A549 (cell line): Measurements from ENCODE around the gene OSBPL8. TPM values are rescaled to one million over a fixed set of nuclear protein-coding genes. Genes with fewer than 3 reads are reported as not detected.
A peak's percentile ranks its signal among the peaks of the same experiment; 100 is the strongest.

ENCODE experiments used
- ATAC-seq, 2 experiments: fragments of 200-7000 bp in 1 of 2; fragments of >200 bp in 1 of 2; cut with Nextera tagmentation in 1 of 2; cut with Tn5 transposase in 1 of 2; 3 replicates each; pipeline versions ENCODE4 v1.8.0 to v1.9.1; 2018 to 2020; ENCODE audit warnings: mild to moderate bottlenecking in 1 of 2, moderate library complexity in 1 of 2
- CTCF ChIA-PET: fragments of 300-600 bp; sonication (Branson Sonifier 250); formaldehyde crosslinking; extraction: SDS; loops from one replicate; lab custom pipeline; 2021; ENCODE audit warnings: antibody characterized with exemption, inconsistent platforms; lab: Yijun Ruan, JAX
- POLR2A ChIA-PET: fragments of 350-600 bp; formaldehyde crosslinking; extraction: SDS; loops from one replicate; lab custom pipeline; 2021; ENCODE audit warnings: antibody characterized with exemption, inconsistent platforms; lab: Yijun Ruan, JAX
- DNase-seq, 2 experiments: peaks; one replicate each; pipeline versions ENCODE4 v3.0.0 to v3.0.0-alpha.2; 2011 to 2016; ENCODE audit warnings: low read depth in 1 of 2, low spot score in 1 of 2
- FAIRE-seq: peaks from 2 replicates; lab custom pipeline; 2011; peaks lifted over from hg19 to GRCh38; lab: Jason Lieb, UNC
- H3K27ac ChIP-seq, 2 experiments: fragments of >200 bp; sonication (Bioruptor Twin); formaldehyde crosslinking; 3 replicates each; pipeline ENCODE4 v1.5.1; 2016 to 2017
- H3K4me1 ChIP-seq: fragments of >200 bp; sonication (Bioruptor Twin); formaldehyde crosslinking; 3 replicates; pipeline ENCODE4 v1.6.1; 2016
- H3K4me2 ChIP-seq: fragments of >200 bp; sonication (Bioruptor Twin); formaldehyde crosslinking; 3 replicates; pipeline ENCODE4 v1.6.1; 2016
- H3K4me3 ChIP-seq: fragments of >200 bp; sonication (Bioruptor Twin); formaldehyde crosslinking; 3 replicates; pipeline ENCODE4 v1.5.1; 2016
- H3K9me3 ChIP-seq: fragments of >200 bp; sonication (Bioruptor Twin); formaldehyde crosslinking; 3 replicates; pipeline ENCODE4 v1.6.1; 2016
- CBX8 ChIP-seq: fragments of 200-600 bp; sonication (generic); IDR thresholded peaks from 2 replicates; pipeline ENCODE4 v1.6.1; 2016
- CEBPB ChIP-seq, 2 experiments: fragments of >200 bp in 1 of 2; sonication (Bioruptor Twin) in 1 of 2; formaldehyde crosslinking in 1 of 2; IDR thresholded peaks; 2 replicates each; pipeline ENCODE4 v1.6.1; 2012 to 2016
- CHD2 ChIP-seq: fragments of 150-350 bp; IDR thresholded peaks from 2 replicates; pipeline ENCODE4 v1.6.1; 2014; ENCODE audit warnings: low read length; ENCODE audit not compliant: partially characterized antibody
- FOSB ChIP-seq: fragments of 250-450 bp; sonication (Bioruptor Pico); IDR thresholded peaks from 2 replicates; pipeline ENCODE4 v1.5.0; 2020; ENCODE audit warnings: mild to moderate bottlenecking, moderate library complexity
- HOXA7 ChIP-seq: fragments of 250-450 bp; sonication (Bioruptor Pico); IDR thresholded peaks from 2 replicates; pipeline ENCODE4 v1.5.0; 2020; ENCODE audit warnings: mild to moderate bottlenecking, moderate library complexity
- HOXB13 ChIP-seq: fragments of 250-450 bp; sonication (Bioruptor Pico); IDR thresholded peaks from 2 replicates; pipeline ENCODE4 v1.5.0; 2020; ENCODE audit warnings: low read depth, mild to moderate bottlenecking, moderate library complexity
- JUNB ChIP-seq: fragments of >200 bp; sonication (Bioruptor Twin); formaldehyde crosslinking; IDR thresholded peaks from 2 replicates; pipeline ENCODE4 v1.6.1; 2016
- KDM5A ChIP-seq: fragments of 200-600 bp; sonication (generic); IDR thresholded peaks from 2 replicates; pipeline ENCODE4 v1.6.1; 2016; ENCODE audit warnings: antibody characterized with exemption, mild to moderate bottlenecking
- MAZ ChIP-seq: fragments of 150-350 bp; IDR thresholded peaks from 2 replicates; pipeline ENCODE4 v1.6.1; 2014; ENCODE audit warnings: antibody characterized with exemption, low read depth, low read length, borderline replicate concordance
- NR3C1 ChIP-seq: fragments of >200 bp; sonication (Bioruptor Twin); formaldehyde crosslinking; IDR thresholded peaks from 3 replicates; pipeline ENCODE4 v1.6.1; 2017
- PHF8 ChIP-seq: fragments of 200-600 bp; sonication (generic); IDR thresholded peaks from 2 replicates; pipeline ENCODE4 v1.6.1; 2016; ENCODE audit warnings: low read depth, mild to moderate bottlenecking, antibody characterized with exemption, moderate library complexity, borderline replicate concordance
- POLR2A ChIP-seq: IDR thresholded peaks from 2 replicates; pipeline ENCODE4 v1.6.1; 2012; ENCODE audit warnings: mild to moderate bottlenecking, low read length
- POLR2AphosphoS2 ChIP-seq: conservative IDR thresholded peaks from 2 replicates; pipeline ENCODE4 v1.6.1; 2012; ENCODE audit warnings: low read length, improper control_type of control experiment, inconsistent platforms
- RAD21 ChIP-seq, 2 experiments: fragments of >200 bp in 1 of 2; sonication (Bioruptor Twin) in 1 of 2; formaldehyde crosslinking in 1 of 2; IDR thresholded peaks in 1 of 2; conservative IDR thresholded peaks in 1 of 2; 2 replicates in 1 of 2; 3 replicates in 1 of 2; pipeline ENCODE4 v1.6.1; 2012 to 2018; ENCODE audit warnings: inconsistent platforms in 1 of 2
- RARB ChIP-seq: fragments of 250-450 bp; sonication (Bioruptor Pico); IDR thresholded peaks from 2 replicates; pipeline ENCODE4 v1.8.0; 2021; ENCODE audit warnings: mild to moderate bottlenecking, moderate library complexity
- SMC3 ChIP-seq: fragments of >200 bp; sonication (Bioruptor Twin); formaldehyde crosslinking; IDR thresholded peaks from 3 replicates; pipeline ENCODE4 v1.6.1; 2018; ENCODE audit warnings: inconsistent platforms
- SREBF2 ChIP-seq: fragments of 450-650 bp; IDR thresholded peaks from 2 replicates; pipeline ENCODE4 v1.6.1; 2014; ENCODE audit warnings: mild to moderate bottlenecking, moderate library complexity
- TFCP2L1 ChIP-seq: fragments of 250-450 bp; sonication (Bioruptor Pico); IDR thresholded peaks from 2 replicates; pipeline ENCODE4 v1.5.0; 2021; ENCODE audit warnings: mild to moderate bottlenecking
- ZSCAN20 ChIP-seq: fragments of 250-450 bp; sonication (Bioruptor Pico); IDR thresholded peaks from 2 replicates; pipeline ENCODE4 v1.8.0; 2022; ENCODE audit warnings: mild to moderate bottlenecking, moderate library complexity
- WGBS: methylation state at CpG from one replicate; pipeline ENCODE4 v1.1.6; 2017; ENCODE audit errors: missing lambda C conversion rate; 5-methylcytosine and 5-hydroxymethylcytosine counted together
- polyA plus RNA-seq, 4 experiments: library from polyadenylated mRNA; depleted of rRNA in 3 of 4; stranded (reverse); fragments of >200 nt; fragmentation: RNase III in 1 of 4; extraction: RNeasy Plus Mini Kit Qiagen cat#74134 plus additional on column Dnase treatment in 1 of 4; gene quantifications; 2 replicates in 3 of 4; 3 replicates in 1 of 4; pipeline ENCODE4 v1.2.3, GENCODE V29; 2011 to 2017
- TF ChIP-seq, protein P1 (sequence below): fragments of 200-600 bp; sonication (generic); IDR thresholded peaks from 2 replicates; pipeline ENCODE4 v1.6.1; 2016; ENCODE audit warnings: antibody characterized with exemption, mild to moderate bottlenecking, moderate library complexity
- TF ChIP-seq, protein P2 (sequence below): fragments of >200 bp; sonication (Bioruptor Twin); formaldehyde crosslinking; IDR thresholded peaks from 3 replicates; pipeline ENCODE4 v1.6.1; 2016
- TF ChIP-seq, protein P3 (sequence below): fragments of 450-650 bp; IDR thresholded peaks from 2 replicates; pipeline ENCODE4 v1.6.1; 2014; ENCODE audit warnings: antibody characterized with exemption
- TF ChIP-seq, protein P4 (sequence below): fragments of >200 bp; sonication (Bioruptor Twin); formaldehyde crosslinking; IDR thresholded peaks from 3 replicates; pipeline ENCODE4 v1.5.1; 2016
- TF ChIP-seq, protein P5 (sequence below): IDR thresholded peaks from 2 replicates; pipeline ENCODE4 v1.6.1; 2012; ENCODE audit warnings: low read depth, borderline replicate concordance
- TF ChIP-seq, protein P6 (sequence below): fragments of 250-450 bp; sonication (Bioruptor Pico); IDR thresholded peaks from 2 replicates; pipeline ENCODE4 v1.5.0; 2020; ENCODE audit warnings: low read depth, mild to moderate bottlenecking, moderate library complexity

Gene OSBPL8
- polyA plus RNA-seq, 2 of the 4 experiments (the other 2 are of a cell fraction) = 15.4 to 43.2 TPM

DNA sequence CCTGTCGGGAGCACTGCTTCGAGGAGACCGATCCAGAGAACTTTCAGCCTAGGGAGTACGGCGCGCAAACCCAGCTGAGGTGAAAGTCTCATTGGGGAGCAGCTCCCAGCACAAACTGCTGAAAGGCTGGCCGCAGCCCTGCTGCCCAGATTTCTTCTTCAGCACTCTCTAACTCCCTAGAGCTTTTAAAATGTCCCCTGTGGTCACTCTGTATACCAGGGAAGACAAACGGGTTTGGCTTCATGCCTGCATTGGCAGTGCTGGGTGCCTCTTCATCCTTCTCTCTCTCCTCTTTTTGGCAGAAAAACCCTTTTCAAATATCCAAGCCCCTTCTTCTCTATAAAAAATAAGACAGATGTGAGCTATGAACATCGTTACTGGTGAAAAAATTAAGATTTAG, 246.3 kb downstream of the OSBPL8 start:
- TF ChIP-seq CBX8 (no peak), POLR2AphosphoS2 (no peak), NR3C1 (no peak), TFCP2L1 (CRISPR knock-in tag) (no peak), PHF8 (no peak), ZSCAN20 (CRISPR knock-in tag) (no peak), HOXB13 (no peak), KDM5A (no peak), FOSB (CRISPR knock-in tag) (no peak), CHD2 (no peak)
- TF ChIP-seq, protein P1, sequence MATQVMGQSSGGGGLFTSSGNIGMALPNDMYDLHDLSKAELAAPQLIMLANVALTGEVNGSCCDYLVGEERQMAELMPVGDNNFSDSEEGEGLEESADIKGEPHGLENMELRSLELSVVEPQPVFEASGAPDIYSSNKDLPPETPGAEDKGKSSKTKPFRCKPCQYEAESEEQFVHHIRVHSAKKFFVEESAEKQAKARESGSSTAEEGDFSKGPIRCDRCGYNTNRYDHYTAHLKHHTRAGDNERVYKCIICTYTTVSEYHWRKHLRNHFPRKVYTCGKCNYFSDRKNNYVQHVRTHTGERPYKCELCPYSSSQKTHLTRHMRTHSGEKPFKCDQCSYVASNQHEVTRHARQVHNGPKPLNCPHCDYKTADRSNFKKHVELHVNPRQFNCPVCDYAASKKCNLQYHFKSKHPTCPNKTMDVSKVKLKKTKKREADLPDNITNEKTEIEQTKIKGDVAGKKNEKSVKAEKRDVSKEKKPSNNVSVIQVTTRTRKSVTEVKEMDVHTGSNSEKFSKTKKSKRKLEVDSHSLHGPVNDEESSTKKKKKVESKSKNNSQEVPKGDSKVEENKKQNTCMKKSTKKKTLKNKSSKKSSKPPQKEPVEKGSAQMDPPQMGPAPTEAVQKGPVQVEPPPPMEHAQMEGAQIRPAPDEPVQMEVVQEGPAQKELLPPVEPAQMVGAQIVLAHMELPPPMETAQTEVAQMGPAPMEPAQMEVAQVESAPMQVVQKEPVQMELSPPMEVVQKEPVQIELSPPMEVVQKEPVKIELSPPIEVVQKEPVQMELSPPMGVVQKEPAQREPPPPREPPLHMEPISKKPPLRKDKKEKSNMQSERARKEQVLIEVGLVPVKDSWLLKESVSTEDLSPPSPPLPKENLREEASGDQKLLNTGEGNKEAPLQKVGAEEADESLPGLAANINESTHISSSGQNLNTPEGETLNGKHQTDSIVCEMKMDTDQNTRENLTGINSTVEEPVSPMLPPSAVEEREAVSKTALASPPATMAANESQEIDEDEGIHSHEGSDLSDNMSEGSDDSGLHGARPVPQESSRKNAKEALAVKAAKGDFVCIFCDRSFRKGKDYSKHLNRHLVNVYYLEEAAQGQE = no peak
- TF ChIP-seq, protein P2, sequence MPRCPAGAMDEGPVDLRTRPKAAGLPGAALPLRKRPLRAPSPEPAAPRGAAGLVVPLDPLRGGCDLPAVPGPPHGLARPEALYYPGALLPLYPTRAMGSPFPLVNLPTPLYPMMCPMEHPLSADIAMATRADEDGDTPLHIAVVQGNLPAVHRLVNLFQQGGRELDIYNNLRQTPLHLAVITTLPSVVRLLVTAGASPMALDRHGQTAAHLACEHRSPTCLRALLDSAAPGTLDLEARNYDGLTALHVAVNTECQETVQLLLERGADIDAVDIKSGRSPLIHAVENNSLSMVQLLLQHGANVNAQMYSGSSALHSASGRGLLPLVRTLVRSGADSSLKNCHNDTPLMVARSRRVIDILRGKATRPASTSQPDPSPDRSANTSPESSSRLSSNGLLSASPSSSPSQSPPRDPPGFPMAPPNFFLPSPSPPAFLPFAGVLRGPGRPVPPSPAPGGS = no peak
- TF ChIP-seq, protein P3, sequence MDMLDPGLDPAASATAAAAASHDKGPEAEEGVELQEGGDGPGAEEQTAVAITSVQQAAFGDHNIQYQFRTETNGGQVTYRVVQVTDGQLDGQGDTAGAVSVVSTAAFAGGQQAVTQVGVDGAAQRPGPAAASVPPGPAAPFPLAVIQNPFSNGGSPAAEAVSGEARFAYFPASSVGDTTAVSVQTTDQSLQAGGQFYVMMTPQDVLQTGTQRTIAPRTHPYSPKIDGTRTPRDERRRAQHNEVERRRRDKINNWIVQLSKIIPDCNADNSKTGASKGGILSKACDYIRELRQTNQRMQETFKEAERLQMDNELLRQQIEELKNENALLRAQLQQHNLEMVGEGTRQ = no peak
- TF ChIP-seq, protein P4, sequence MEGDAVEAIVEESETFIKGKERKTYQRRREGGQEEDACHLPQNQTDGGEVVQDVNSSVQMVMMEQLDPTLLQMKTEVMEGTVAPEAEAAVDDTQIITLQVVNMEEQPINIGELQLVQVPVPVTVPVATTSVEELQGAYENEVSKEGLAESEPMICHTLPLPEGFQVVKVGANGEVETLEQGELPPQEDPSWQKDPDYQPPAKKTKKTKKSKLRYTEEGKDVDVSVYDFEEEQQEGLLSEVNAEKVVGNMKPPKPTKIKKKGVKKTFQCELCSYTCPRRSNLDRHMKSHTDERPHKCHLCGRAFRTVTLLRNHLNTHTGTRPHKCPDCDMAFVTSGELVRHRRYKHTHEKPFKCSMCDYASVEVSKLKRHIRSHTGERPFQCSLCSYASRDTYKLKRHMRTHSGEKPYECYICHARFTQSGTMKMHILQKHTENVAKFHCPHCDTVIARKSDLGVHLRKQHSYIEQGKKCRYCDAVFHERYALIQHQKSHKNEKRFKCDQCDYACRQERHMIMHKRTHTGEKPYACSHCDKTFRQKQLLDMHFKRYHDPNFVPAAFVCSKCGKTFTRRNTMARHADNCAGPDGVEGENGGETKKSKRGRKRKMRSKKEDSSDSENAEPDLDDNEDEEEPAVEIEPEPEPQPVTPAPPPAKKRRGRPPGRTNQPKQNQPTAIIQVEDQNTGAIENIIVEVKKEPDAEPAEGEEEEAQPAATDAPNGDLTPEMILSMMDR = no peak
- FAIRE-seq (no peak), DNase-seq (no peak), ATAC-seq (peak in 1 of 2 experiments; percentile 38; a peak in 1 of 6 replicates)
- WGBS = 76% methylated on average over 9 of the region's 9 CpGs
- peaks cover 32% of the 10 kb centered on the region for H3K4me1 ChIP-seq
- H3K4me3 ChIP-seq = no peak overlapping the region
- H3K27ac ChIP-seq = peak overlapping the region in 1 of 2 experiments; percentile 55; a peak in 2 of 6 replicates
- H3K4me2 ChIP-seq = no peak overlapping the region
- CTCF ChIA-PET = interaction anchor here (1.7 kb wide), 1 partner anchor 154 kb away, joined by 4 read pairs; no protein-coding TSS in a partner anchor
- no peaks in the 10 kb centered on the region for H3K9me3 ChIP-seq
- POLR2A ChIA-PET = no interaction called here

DNA sequence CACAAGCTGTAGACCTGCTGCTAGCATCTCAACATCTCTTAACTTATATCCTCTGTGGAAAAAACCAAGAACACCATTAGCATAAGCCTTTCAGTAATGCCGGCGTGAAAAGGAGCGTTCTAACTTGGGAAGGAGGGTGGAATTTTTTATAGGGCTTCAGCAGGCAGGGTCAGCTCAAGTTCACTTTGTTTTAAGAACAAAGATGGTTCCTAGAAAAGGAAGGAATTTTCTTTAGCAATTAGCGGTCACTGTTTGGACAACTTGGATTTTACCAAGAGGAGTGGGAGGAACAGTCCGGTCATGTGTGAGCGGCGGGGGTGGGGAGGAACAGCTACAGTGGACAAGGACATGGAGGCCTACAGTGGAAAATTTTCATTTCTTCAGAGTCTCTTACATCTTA, 247.3 kb downstream of the OSBPL8 start:
- H3K9me3 ChIP-seq = no peaks in the 10 kb centered on the region
- DNase-seq (no peak), FAIRE-seq (no peak), ATAC-seq (no peak)
- peak overlapping the region; percentile 41 to 57 for H3K27ac ChIP-seq
- H3K4me1 ChIP-seq = peaks cover 32% of the 10 kb centered on the region
- peak overlapping the region; percentile 54 for H3K4me2 ChIP-seq
- ChIA-PET CTCF (no interaction called here), POLR2A (no interaction called here)
- H3K4me3 ChIP-seq = no peak overlapping the region
- 91% methylated on average over 7 of the region's 7 CpGs for WGBS
- TF ChIP-seq CBX8 (no peak), RAD21 (conservative IDR thresholded peaks at IDR 0.05 in 1 of 2, IDR thresholded peaks at IDR 0.05 in 1 of 2) (no peak), HOXA7 (CRISPR knock-in tag) (no peak), RARB (CRISPR knock-in tag) (no peak), HOXB13 (no peak), SMC3 (no peak), POLR2A (no peak), CEBPB (IDR thresholded peaks at IDR 0.05) (no peak), MAZ (no peak), NR3C1 (no peak), SREBF2 (no peak), JUNB (no peak)
- TF ChIP-seq, protein P1 = no peak
- TF ChIP-seq, protein P5, sequence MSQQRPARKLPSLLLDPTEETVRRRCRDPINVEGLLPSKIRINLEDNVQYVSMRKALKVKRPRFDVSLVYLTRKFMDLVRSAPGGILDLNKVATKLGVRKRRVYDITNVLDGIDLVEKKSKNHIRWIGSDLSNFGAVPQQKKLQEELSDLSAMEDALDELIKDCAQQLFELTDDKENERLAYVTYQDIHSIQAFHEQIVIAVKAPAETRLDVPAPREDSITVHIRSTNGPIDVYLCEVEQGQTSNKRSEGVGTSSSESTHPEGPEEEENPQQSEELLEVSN = no peak
- TF ChIP-seq, protein P6, sequence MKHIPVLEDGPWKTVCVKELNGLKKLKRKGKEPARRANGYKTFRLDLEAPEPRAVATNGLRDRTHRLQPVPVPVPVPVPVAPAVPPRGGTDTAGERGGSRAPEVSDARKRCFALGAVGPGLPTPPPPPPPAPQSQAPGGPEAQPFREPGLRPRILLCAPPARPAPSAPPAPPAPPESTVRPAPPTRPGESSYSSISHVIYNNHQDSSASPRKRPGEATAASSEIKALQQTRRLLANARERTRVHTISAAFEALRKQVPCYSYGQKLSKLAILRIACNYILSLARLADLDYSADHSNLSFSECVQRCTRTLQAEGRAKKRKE = no peak
